GM19455 (cell line): ENCODE results near the gene NFKBIE.

Source experiments
- ATAC-seq: cut with Tn5 transposase; IDR thresholded peaks from one replicate; pipeline ENCODE4 v1.9.1; 2021; ENCODE audit not compliant: unreplicated experiment

NFKBIE gene

GRCh38 chr6:44258325-44258863 lies 7.0 kb downstream of the NFKBIE start:
- ATAC-seq = no peak

- peak; percentile 9 for ATAC-seq
Measured at GRCh38 chr6:44257753-44258324, 7.5 kb downstream of the NFKBIE start.

GRCh38 chr6:44257025-44257752 lies 8.2 kb downstream of the NFKBIE start, which contains the start of gene SLC35B2:
TSS of gene SLC35B2 (minus strand) at chr6:44257528. CDS start at chr6:44257410, 118 bp downstream.
- ATAC-seq = peak; percentile 57

GRCh38 chr6:44256775-44257024 lies 8.7 kb downstream of the NFKBIE start:
- ATAC-seq = peak; percentile 21

GRCh38 chr6:44255871-44256774 lies 9.2 kb downstream of the NFKBIE start:
- no peak for ATAC-seq

- ATAC-seq = no peak
Measured at GRCh38 chr6:44255105-44255808, 10.1 kb downstream of the NFKBIE start.

GRCh38 chr6:44254191-44255104 lies 10.9 kb downstream of the NFKBIE start:
- no peak for ATAC-seq

- no peak for ATAC-seq
Measured at GRCh38 chr6:44253307-44254101, 11.8 kb downstream of the NFKBIE start.

GRCh38 chr6:44251576-44252524 lies 13.5 kb downstream of the NFKBIE start:
- no peak for ATAC-seq

GRCh38 chr6:44250718-44251123 lies 14.6 kb downstream of the NFKBIE start:
- no peak for ATAC-seq

- ATAC-seq = no peak
Measured at GRCh38 chr6:44250067-44250717, 15.2 kb downstream of the NFKBIE start.

- ATAC-seq = no peak
Measured at GRCh38 chr6:44249082-44249748, 16.1 kb downstream of the NFKBIE start.

- ATAC-seq = no peak
Measured at GRCh38 chr6:44248579-44248978, 16.8 kb downstream of the NFKBIE start.

- ATAC-seq = peak; percentile 28
Measured at GRCh38 chr6:44247338-44248302, 17.7 kb downstream of the NFKBIE start.

- peak; percentile 68 for ATAC-seq
Measured at GRCh38 chr6:44246663-44247337, 18.6 kb downstream of the NFKBIE start, which contains the start of gene HSP90AB1. TSS of gene HSP90AB1 (plus strand) at chr6:44247101. CDS start at chr6:44248630, 1,529 bp downstream.
